Endodermal cell (in vitro differentiated cells): ENCODE results near the gene TUBA4A. TPM values are rescaled to one million over a fixed set of nuclear protein-coding genes. Genes with fewer than 3 reads are reported as not detected.

Experiments
- DNase-seq: peaks from one replicate; pipeline ENCODE4 v3.0.0-alpha.2; 2017
- H3K27ac ChIP-seq: 2 replicates; pipeline ENCODE4 v1.5.1; 2013; ENCODE audit warnings: mild to moderate bottlenecking, low read depth, low read length, moderate library complexity
- H3K27me3 ChIP-seq: 2 replicates; pipeline ENCODE4 v1.6.1; 2013; ENCODE audit warnings: mild to moderate bottlenecking, low read length, moderate library complexity; ENCODE audit not compliant: insufficient read depth, control insufficient read depth, poor library complexity, severe bottlenecking
- H3K36me3 ChIP-seq: 2 replicates; pipeline ENCODE4 v1.7.0; 2013; ENCODE audit warnings: mild to moderate bottlenecking, low read length, moderate library complexity; ENCODE audit not compliant: control insufficient read depth, insufficient read depth
- H3K4me1 ChIP-seq: one replicate; pipeline ENCODE4 v1.7.0; 2013; ENCODE audit warnings: low read length; ENCODE audit not compliant: control insufficient read depth, insufficient read depth
- H3K4me3 ChIP-seq: 2 replicates; pipeline ENCODE4 v1.5.1; 2013; ENCODE audit warnings: mild to moderate bottlenecking, low read length, moderate library complexity
- H3K9ac ChIP-seq: 2 replicates; pipeline ENCODE4 v1.6.1; 2013; ENCODE audit warnings: mild to moderate bottlenecking, low read length, moderate library complexity; ENCODE audit not compliant: poor library complexity, severe bottlenecking; ENCODE audit errors: extremely low read depth
- H3K9me3 ChIP-seq: 2 replicates; pipeline ENCODE4 v1.6.1; 2013; ENCODE audit warnings: mild to moderate bottlenecking, low read length, moderate library complexity; ENCODE audit not compliant: control insufficient read depth
- H3K27ac Mint-ChIP-seq: 2 replicates; pipeline ENCODE4 v1.8.0; 2020; ENCODE audit warnings: mixed read lengths
- H3K27me3 Mint-ChIP-seq: 2 replicates; pipeline ENCODE4 v1.8.0; 2021; ENCODE audit warnings: mild to moderate bottlenecking, mixed read lengths; ENCODE audit not compliant: insufficient read depth
- H3K36me3 Mint-ChIP-seq: 2 replicates; pipeline ENCODE4 v1.8.0; 2020; ENCODE audit warnings: low read depth, mixed read lengths
- H3K4me1 Mint-ChIP-seq: 2 replicates; pipeline ENCODE4 v1.8.0; 2020; ENCODE audit warnings: mixed read lengths
- H3K4me3 Mint-ChIP-seq: 2 replicates; pipeline ENCODE4 v1.8.0; 2020; ENCODE audit warnings: mild to moderate bottlenecking, moderate library complexity, mixed read lengths
- H3K9me3 Mint-ChIP-seq: 2 replicates; pipeline ENCODE4 v1.8.0; 2020; ENCODE audit warnings: mild to moderate bottlenecking, mixed read lengths
- CTCF ChIP-seq: fragments of 200-600 bp; sonication (generic); conservative IDR thresholded peaks from 2 replicates; pipeline ENCODE4 v1.5.0; 2021; ENCODE audit warnings: antibody characterized with exemption, mild to moderate bottlenecking
- WGBS, 2 experiments: methylation state at CpG; one replicate each; pipeline versions ENCODE4 v1.1.5 to v1.1.7; 2013; ENCODE audit warnings: missing lambda C conversion rate in 2 of 2, mixed read lengths in 1 of 2; ENCODE audit not compliant: insufficient coverage in 1 of 2, insufficient read length in 1 of 2; 5-methylcytosine and 5-hydroxymethylcytosine counted together
- total RNA-seq, 2 donors: library from RNA; stranded (reverse); fragmentation: NEBNext Ultra II Directional in 1 of 2; extraction: Animal tissue kit (Norgen Biotek cat#: 25700) in 1 of 2; gene quantifications; 2 replicates in 1 of 2; 3 replicates in 1 of 2; pipeline ENCODE4 v1.2.1, GENCODE V29; 2021

The TUBA4A gene
- total RNA-seq, 2 donors from 2014 or later, result 4.0 to 9.5 TPM

GRCh38 chr2:219230059-219230540, 23.6 kb downstream of the TUBA4A start:
- Histone ChIP-seq H3K27ac (peak overlapping the region; percentile 87), H3K36me3 (peaks cover 50% of the 10 kb centered on the region), H3K4me1 (peaks cover 2% of the 10 kb centered on the region), H3K27me3 (no peaks in the 10 kb centered on the region), H3K4me3 (peak overlapping the region; percentile 98), H3K9ac (peak overlapping the region; percentile 84), H3K9me3 (no peaks in the 10 kb centered on the region)
- H3K4me1 Mint-ChIP-seq, result peaks cover 9% of the 10 kb centered on the region
- H3K9me3 Mint-ChIP-seq, result no peaks in the 10 kb centered on the region
- H3K27ac Mint-ChIP-seq, result peak overlapping the region; percentile 98
- TF ChIP-seq CTCF, result no peak
- no peaks in the 10 kb centered on the region for H3K27me3 Mint-ChIP-seq
- H3K4me3 Mint-ChIP-seq, result peak overlapping the region; percentile 97
- WGBS, 2 experiments, result 1 to 2% methylated on average over 20 to 24 of the region's 24 CpGs
- peaks cover 42% of the 10 kb centered on the region for H3K36me3 Mint-ChIP-seq
- peak; percentile 81 for DNase-seq

GRCh38 chr2:219229305-219230058, 24.2 kb downstream of the TUBA4A start, which contains the start of the genes ANKZF1 and ATG9A:
Gene ANKZF1, plus strand, starts transcription at chr2:219229806. Its CDS starts 452 bp downstream, at chr2:219230258.
Gene ATG9A, minus strand, starts transcription at chr2:219229636. Its CDS starts 1,612 bp downstream, at chr2:219228024.
- Mint-ChIP-seq H3K4me1 (peaks cover 9% of the 10 kb centered on the region), H3K4me3 (peak within 1 kb of the TSS; percentile 97), H3K9me3 (no peaks in the 10 kb centered on the region), H3K27ac (peak within 1 kb of the TSS; percentile 98), H3K27me3 (no peaks in the 10 kb centered on the region), H3K36me3 (peaks cover 45% of the 10 kb centered on the region)
- H3K27ac ChIP-seq, result peak within 1 kb of the TSS; percentile 87
- no peaks in the 10 kb centered on the region for H3K9me3 ChIP-seq
- peak within 1 kb of the TSS; percentile 84 for H3K9ac ChIP-seq
- WGBS, 2 experiments, result 0% methylated on average over 45 to 80 of the region's 80 CpGs
- peak within 1 kb of the TSS; percentile 98 for H3K4me3 ChIP-seq
- peak; percentile 100 for DNase-seq
- TF ChIP-seq CTCF, result no peak
- peaks cover 2% of the 10 kb centered on the region for H3K4me1 ChIP-seq
- H3K36me3 ChIP-seq, result peaks cover 49% of the 10 kb centered on the region
- no peaks in the 10 kb centered on the region for H3K27me3 ChIP-seq

- peak overlapping the region; percentile 84 for H3K9ac ChIP-seq
- peaks cover 44% of the 10 kb centered on the region for H3K36me3 Mint-ChIP-seq
- peak overlapping the region; percentile 55 for H3K27ac Mint-ChIP-seq
- H3K9me3 Mint-ChIP-seq, result no peaks in the 10 kb centered on the region
- peak overlapping the region; percentile 97 for H3K4me3 Mint-ChIP-seq
- peaks cover 2% of the 10 kb centered on the region for H3K4me1 ChIP-seq
- H3K36me3 ChIP-seq, result peaks cover 48% of the 10 kb centered on the region
- H3K4me3 ChIP-seq, result peak overlapping the region; percentile 98
- peak overlapping the region; percentile 81 for H3K27ac ChIP-seq
- peaks cover 9% of the 10 kb centered on the region for H3K4me1 Mint-ChIP-seq
- no peaks in the 10 kb centered on the region for H3K27me3 Mint-ChIP-seq
- 10 to 13% methylated on average over 5 to 19 of the region's 19 CpGs for WGBS, 2 experiments
- no peak for TF ChIP-seq CTCF
- no peaks in the 10 kb centered on the region for H3K9me3 ChIP-seq
- DNase-seq, result no peak
- no peaks in the 10 kb centered on the region for H3K27me3 ChIP-seq
Measured at GRCh38 chr2:219228911-219229304, 24.8 kb downstream of the TUBA4A start.
